SK-N-SH treated with all-trans-retinoic acid at 6 μM for 48 hours (cell line): ENCODE data around the gene ZNF546.

Experiments
- ATAC-seq: fragments of 200-7000 bp; cut with Tn5 transposase; 3 replicates; pipeline ENCODE4 v1.9.1; 2020; ENCODE audit warnings: mild to moderate bottlenecking, moderate library complexity
- ARNTL ChIP-seq: fragments of 450-650 bp; formaldehyde crosslinking; IDR thresholded peaks from 2 replicates; pipeline ENCODE4 v1.5.0; 2020; ENCODE audit warnings: low read depth, mild to moderate bottlenecking, moderate library complexity, borderline replicate concordance
- BACH2 ChIP-seq: fragments of 250-450 bp; sonication (Bioruptor Pico); IDR thresholded peaks from 2 replicates; pipeline ENCODE4 v1.9.0; 2021; ENCODE audit warnings: mild to moderate bottlenecking, borderline replicate concordance
- CSDC2 ChIP-seq: fragments of 250-450 bp; sonication (Bioruptor Pico); IDR thresholded peaks from 2 replicates; pipeline ENCODE4 v1.5.0; 2020; ENCODE audit warnings: mild to moderate bottlenecking, moderate library complexity
- CSRNP3 ChIP-seq: fragments of 250-450 bp; sonication (Bioruptor Pico); IDR thresholded peaks from 2 replicates; pipeline ENCODE4 v1.5.1; 2021; ENCODE audit warnings: mild to moderate bottlenecking, moderate library complexity
- ESRRG ChIP-seq: fragments of 250-450 bp; sonication (Bioruptor Pico); IDR thresholded peaks from 2 replicates; pipeline ENCODE4 v1.6.1; 2021; ENCODE audit warnings: mild to moderate bottlenecking
- GLIS3 ChIP-seq: fragments of 250-450 bp; sonication (Bioruptor Pico); IDR thresholded peaks from 2 replicates; pipeline ENCODE4 v1.5.0; 2020; ENCODE audit warnings: mild to moderate bottlenecking, moderate library complexity
- ISL1 ChIP-seq: fragments of 250-450 bp; sonication (Bioruptor Pico); IDR thresholded peaks from 2 replicates; pipeline ENCODE4 v2.1.2; 2022; ENCODE audit warnings: mild to moderate bottlenecking, moderate library complexity
- PPARA ChIP-seq: fragments of 250-450 bp; sonication (Bioruptor Pico); IDR thresholded peaks from 2 replicates; pipeline ENCODE4 v1.5.0; 2020; ENCODE audit warnings: mild to moderate bottlenecking, borderline replicate concordance
- RARB ChIP-seq: fragments of 250-450 bp; sonication (Bioruptor Pico); IDR thresholded peaks from 2 replicates; pipeline ENCODE4 v1.8.0; 2021; ENCODE audit warnings: mild to moderate bottlenecking, moderate library complexity
- SNAI2 ChIP-seq: fragments of 250-450 bp; sonication (Bioruptor Pico); IDR thresholded peaks from 2 replicates; pipeline ENCODE4 v1.5.0; 2020; ENCODE audit warnings: mild to moderate bottlenecking, moderate library complexity
- TCF4 ChIP-seq: fragments of 250-450 bp; sonication (Bioruptor Pico); IDR thresholded peaks from 2 replicates; pipeline ENCODE4 v1.8.0; 2021; ENCODE audit warnings: mild to moderate bottlenecking, moderate library complexity, borderline replicate concordance
- TOX ChIP-seq: fragments of 250-450 bp; sonication (Bioruptor Pico); IDR thresholded peaks from 2 replicates; pipeline ENCODE4 v1.8.0; 2021; ENCODE audit warnings: mild to moderate bottlenecking, moderate library complexity, borderline replicate concordance
- TSHZ2 ChIP-seq: fragments of 250-450 bp; sonication (Bioruptor Pico); IDR thresholded peaks from 2 replicates; pipeline ENCODE4 v1.5.0; 2020; ENCODE audit warnings: mild to moderate bottlenecking, moderate library complexity
- ZFP3 ChIP-seq: fragments of 250-450 bp; sonication (Bioruptor Pico); IDR thresholded peaks from 2 replicates; pipeline ENCODE4 v1.5.0; 2020; ENCODE audit warnings: mild to moderate bottlenecking, moderate library complexity
- ZFP30 ChIP-seq: fragments of 450-650 bp; formaldehyde crosslinking; IDR thresholded peaks from 2 replicates; pipeline ENCODE4 v1.5.0; 2022; ENCODE audit warnings: mild to moderate bottlenecking, moderate library complexity
- ZNF565 ChIP-seq: fragments of 450-650 bp; formaldehyde crosslinking; conservative IDR thresholded peaks from 2 replicates; pipeline ENCODE4 v1.5.0; 2020; ENCODE audit warnings: low read depth, mild to moderate bottlenecking, moderate library complexity
- ZNF70 ChIP-seq: fragments of 450-650 bp; formaldehyde crosslinking; IDR thresholded peaks from 2 replicates; pipeline ENCODE4 v1.5.0; 2020; ENCODE audit warnings: mild to moderate bottlenecking, moderate library complexity
- ZNF8 ChIP-seq: fragments of 450-650 bp; formaldehyde crosslinking; IDR thresholded peaks from 2 replicates; pipeline ENCODE4 v1.5.0; 2020; ENCODE audit warnings: mild to moderate bottlenecking, moderate library complexity
- TF ChIP-seq, protein P1 (sequence below): fragments of 250-450 bp; sonication (Bioruptor Pico); IDR thresholded peaks from 2 replicates; pipeline ENCODE4 v1.8.0; 2020; ENCODE audit warnings: mild to moderate bottlenecking, moderate library complexity, borderline replicate concordance
- TF ChIP-seq, protein P2 (sequence below): fragments of 250-450 bp; sonication (Bioruptor Pico); IDR thresholded peaks from 2 replicates; pipeline ENCODE4 v1.8.0; 2021; ENCODE audit warnings: low read depth, mild to moderate bottlenecking, moderate library complexity, borderline replicate concordance

The ZNF546 gene

DNA sequence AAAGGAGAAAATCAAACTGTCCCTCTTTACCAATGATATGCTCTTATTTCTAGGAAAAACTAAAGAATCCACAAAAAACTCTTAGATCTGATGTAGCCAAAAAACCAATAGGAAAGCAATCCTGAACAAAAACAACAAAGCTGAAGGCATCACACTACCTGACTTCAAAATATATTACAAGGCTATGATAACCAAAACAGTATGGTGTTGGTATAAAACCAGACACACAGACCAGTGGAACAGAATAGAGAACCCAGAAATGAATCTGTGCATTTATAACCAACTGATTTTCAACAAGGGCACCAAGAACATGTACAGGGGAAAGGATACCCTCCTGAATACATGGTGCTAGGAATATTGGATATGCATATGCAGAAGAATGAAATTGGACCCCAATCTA, 9.7 kb upstream of the ZNF546 start:
- no peak for ATAC-seq
- TF ChIP-seq ZNF8 (CRISPR knock-in tag) = no peak
- TF ChIP-seq RARB (CRISPR knock-in tag) = no peak
- TF ChIP-seq ARNTL (CRISPR knock-in tag) = no peak
- no peak for TF ChIP-seq ZNF70 (CRISPR knock-in tag)
- TF ChIP-seq BACH2 (CRISPR knock-in tag) = no peak
- TF ChIP-seq TOX (CRISPR knock-in tag) = no peak
- TF ChIP-seq ESRRG (CRISPR knock-in tag) = no peak

DNA sequence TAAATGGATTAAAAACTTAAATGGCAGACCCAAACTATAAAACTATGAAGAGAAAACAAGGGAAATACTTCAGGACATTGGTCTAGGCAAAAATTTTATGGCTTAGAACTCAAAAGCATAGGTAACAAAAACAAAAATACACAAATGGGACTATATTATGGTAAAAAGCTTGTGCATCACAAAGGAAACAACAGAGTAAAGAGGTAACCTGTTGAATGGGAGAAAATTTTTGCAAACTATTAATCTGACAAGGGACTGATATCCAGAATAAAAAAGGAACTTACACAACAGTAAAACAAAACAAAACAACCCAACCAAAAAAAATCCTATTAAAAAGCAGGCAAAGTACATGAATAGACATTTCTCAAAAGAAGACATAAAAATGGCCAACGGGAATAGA, 9.3 kb upstream of the ZNF546 start:
- no peak for ATAC-seq
- TF ChIP-seq ZNF565 (CRISPR knock-in tag) (no peak), CSRNP3 (no peak), ZNF8 (CRISPR knock-in tag) (no peak), TCF4 (CRISPR knock-in tag) (no peak)
- TF ChIP-seq, protein P1, sequence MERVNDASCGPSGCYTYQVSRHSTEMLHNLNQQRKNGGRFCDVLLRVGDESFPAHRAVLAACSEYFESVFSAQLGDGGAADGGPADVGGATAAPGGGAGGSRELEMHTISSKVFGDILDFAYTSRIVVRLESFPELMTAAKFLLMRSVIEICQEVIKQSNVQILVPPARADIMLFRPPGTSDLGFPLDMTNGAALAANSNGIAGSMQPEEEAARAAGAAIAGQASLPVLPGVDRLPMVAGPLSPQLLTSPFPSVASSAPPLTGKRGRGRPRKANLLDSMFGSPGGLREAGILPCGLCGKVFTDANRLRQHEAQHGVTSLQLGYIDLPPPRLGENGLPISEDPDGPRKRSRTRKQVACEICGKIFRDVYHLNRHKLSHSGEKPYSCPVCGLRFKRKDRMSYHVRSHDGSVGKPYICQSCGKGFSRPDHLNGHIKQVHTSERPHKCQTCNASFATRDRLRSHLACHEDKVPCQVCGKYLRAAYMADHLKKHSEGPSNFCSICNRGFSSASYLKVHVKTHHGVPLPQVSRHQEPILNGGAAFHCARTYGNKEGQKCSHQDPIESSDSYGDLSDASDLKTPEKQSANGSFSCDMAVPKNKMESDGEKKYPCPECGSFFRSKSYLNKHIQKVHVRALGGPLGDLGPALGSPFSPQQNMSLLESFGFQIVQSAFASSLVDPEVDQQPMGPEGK = no peak

GRCh38 chr19:39993605-39994004, 3.3 kb upstream of the ZNF546 start:
- no peak for ATAC-seq
- TF ChIP-seq ARNTL (CRISPR knock-in tag) (no peak), ZFP30 (CRISPR knock-in tag) (no peak), ESRRG (CRISPR knock-in tag) (no peak), ZNF8 (CRISPR knock-in tag) (no peak), PPARA (CRISPR knock-in tag) (no peak)
- TF ChIP-seq, protein P2, sequence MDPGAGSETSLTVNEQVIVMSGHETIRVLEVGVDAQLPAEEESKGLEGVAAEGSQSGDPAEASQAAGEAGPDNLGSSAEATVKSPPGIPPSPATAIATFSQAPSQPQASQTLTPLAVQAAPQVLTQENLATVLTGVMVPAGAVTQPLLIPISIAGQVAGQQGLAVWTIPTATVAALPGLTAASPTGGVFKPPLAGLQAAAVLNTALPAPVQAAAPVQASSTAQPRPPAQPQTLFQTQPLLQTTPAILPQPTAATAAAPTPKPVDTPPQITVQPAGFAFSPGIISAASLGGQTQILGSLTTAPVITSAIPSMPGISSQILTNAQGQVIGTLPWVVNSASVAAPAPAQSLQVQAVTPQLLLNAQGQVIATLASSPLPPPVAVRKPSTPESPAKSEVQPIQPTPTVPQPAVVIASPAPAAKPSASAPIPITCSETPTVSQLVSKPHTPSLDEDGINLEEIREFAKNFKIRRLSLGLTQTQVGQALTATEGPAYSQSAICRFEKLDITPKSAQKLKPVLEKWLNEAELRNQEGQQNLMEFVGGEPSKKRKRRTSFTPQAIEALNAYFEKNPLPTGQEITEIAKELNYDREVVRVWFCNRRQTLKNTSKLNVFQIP = no peak
- TF ChIP-seq, all 23 proteins: peak for 0

DNA sequence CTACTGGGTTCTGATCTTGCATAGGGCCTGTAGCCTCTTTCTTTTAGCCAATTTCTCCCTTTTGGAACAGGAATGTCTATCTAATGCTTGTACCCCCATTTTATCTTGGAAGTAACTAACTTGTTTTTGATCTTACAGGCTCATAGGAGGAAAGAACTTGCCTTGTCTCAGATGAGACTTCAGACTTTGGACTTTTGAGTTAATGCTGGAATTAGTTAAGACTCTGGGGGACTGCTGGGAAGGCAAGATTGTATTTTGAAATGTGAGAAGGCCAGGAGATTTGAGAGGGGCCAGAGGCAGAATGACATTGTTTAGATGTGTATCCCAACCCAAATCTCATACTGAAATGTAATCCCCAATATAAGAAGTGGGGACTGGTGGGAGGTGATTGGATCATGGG, 2.5 kb upstream of the ZNF546 start:
- no peak for ATAC-seq
- no peak for TF ChIP-seq TOX (CRISPR knock-in tag)
- TF ChIP-seq ZFP3 = no peak
- TF ChIP-seq ESRRG (CRISPR knock-in tag) = no peak
- no peak for TF ChIP-seq ZFP30 (CRISPR knock-in tag)
- no peak for TF ChIP-seq GLIS3
- no peak for TF ChIP-seq TSHZ2 (CRISPR knock-in tag)
- no peak for TF ChIP-seq SNAI2 (CRISPR knock-in tag)
- no peak for TF ChIP-seq ISL1
- TF ChIP-seq PPARA (CRISPR knock-in tag) = no peak
- TF ChIP-seq, protein P2 = no peak
- no peak for TF ChIP-seq CSDC2 (CRISPR knock-in tag)
- TF ChIP-seq, protein P1 = no peak
- TF ChIP-seq BACH2 (CRISPR knock-in tag) = no peak
- TF ChIP-seq, all 23 proteins: peak for 0
